ENCODE results near the gene GNG10.

GRCh38 chr9:111658943-111659342, 2.5 kb upstream of the GNG10 start:
- TF ChIP-seq POLR2AphosphoS5 (IDR thresholded peaks at IDR 0.05; ENCODE audit: borderline replicate concordance, low read depth, low read length) (no peak), EZH2 (IDR thresholded peaks at IDR 0.05) (no peak)
